Panc1 (cell line): Measurements from ENCODE around the gene PDLIM4. TPM values are rescaled to one million over a fixed set of nuclear protein-coding genes. Genes with fewer than 3 reads are reported as not detected.

Experiments used
- ATAC-seq: fragments of 200-7000 bp; cut with Tn5 transposase; 2 replicates; pipeline ENCODE4 v1.9.1; 2020; ENCODE audit warnings: mild to moderate bottlenecking, moderate library complexity
- BruUV-seq: library from RNA; stranded (reverse); fragments of 400-500 nt; replicated peaks from 2 replicates; lab custom pipeline; 2021; lab: Mats Ljungman, UMichigan
- CTCF ChIA-PET: fragments of 300-600 bp; sonication (Branson Sonifier 250); formaldehyde crosslinking; loops from one replicate; lab custom pipeline; 2022; ENCODE audit warnings: antibody characterized with exemption; lab: Charles Lee
- POLR2A ChIA-PET: fragments of 300-600 bp; sonication (Branson Sonifier 250); formaldehyde crosslinking; loops from one replicate; lab custom pipeline; 2022; ENCODE audit warnings: antibody characterized with exemption; lab: Charles Lee
- DNase-seq: peaks from one replicate; pipeline ENCODE4 v3.0.0-alpha.2; 2010; ENCODE audit warnings: low read depth, low spot score
- H3K27ac ChIP-seq: 2 replicates; pipeline ENCODE4 v1.5.1; 2011; ENCODE audit warnings: mild to moderate bottlenecking, low read length, inconsistent platforms
- H3K27me3 ChIP-seq: fragments of 200-500 bp; sonication (Bioruptor generic); 2 replicates; pipeline ENCODE4 v1.6.0; 2014; ENCODE audit warnings: low read length, inconsistent platforms; ENCODE audit not compliant: control insufficient read depth, insufficient read depth
- H3K36me3 ChIP-seq: fragments of 200-500 bp; sonication (Bioruptor generic); 2 replicates; pipeline ENCODE4 v1.5.1; 2014; ENCODE audit warnings: inconsistent platforms, mild to moderate bottlenecking, low read length, moderate library complexity; ENCODE audit not compliant: control insufficient read depth, insufficient read depth
- H3K4me1 ChIP-seq: 2 replicates; pipeline ENCODE4 v1.5.1; 2011; ENCODE audit warnings: inconsistent platforms, mild to moderate bottlenecking, low read length, moderate library complexity; ENCODE audit not compliant: control insufficient read depth, insufficient read depth
- H3K4me3 ChIP-seq, 2 experiments: 2 replicates each; pipeline ENCODE4 v1.5.1; 2011 to 2012; ENCODE audit warnings: low read depth in 2 of 2, low read length in 2 of 2, mild to moderate bottlenecking in 2 of 2, inconsistent platforms in 1 of 2, moderate library complexity in 1 of 2
- H3K9me3 ChIP-seq: fragments of 200-500 bp; sonication (Bioruptor generic); 2 replicates; pipeline ENCODE4 v1.5.1; 2014; ENCODE audit warnings: low read depth, mild to moderate bottlenecking, inconsistent platforms, low read length, moderate library complexity; ENCODE audit not compliant: control insufficient read depth, insufficient read depth
- POLR2AphosphoS5 ChIP-seq: IDR thresholded peaks from 2 replicates; pipeline ENCODE4 v1.6.1; 2012; ENCODE audit warnings: mild to moderate bottlenecking, low read depth, low read length, moderate library complexity
- SIN3A ChIP-seq: IDR thresholded peaks from 2 replicates; pipeline ENCODE4 v1.6.1; 2012; ENCODE audit warnings: low read depth, mild to moderate bottlenecking, low read length, moderate library complexity, borderline replicate concordance; ENCODE audit not compliant: insufficient read depth
- TCF7L2 ChIP-seq: IDR thresholded peaks from 2 replicates; pipeline ENCODE4 v1.6.1; 2011; ENCODE audit warnings: mild to moderate bottlenecking, low read depth, low read length, inconsistent platforms
- in situ Hi-C: cut with HindIII; loops from 2 replicates; pipeline ENCODE4 v1.10.0; 2016; ENCODE audit warnings: low sequenced_read_pairs, low pct_unique_long_range_greater_than_20kb
- intact Hi-C: fragments of 100-400 bp; cut with micrococcal nuclease; formaldehyde crosslinking; loops from one replicate; pipeline ENCODE4 v1.10.0; 2022; ENCODE audit not compliant: unreplicated experiment
- total RNA-seq: library from RNA; stranded (reverse); gene quantifications from one replicate; pipeline ENCODE4 v1.2.1, GENCODE V29; 2021; ENCODE audit not compliant: unreplicated experiment
- TF ChIP-seq, protein P1 (sequence below), 2 experiments: IDR thresholded peaks; 2 replicates each; pipeline ENCODE4 v1.6.1; 2011 to 2012; ENCODE audit warnings: low read depth in 2 of 2, control low read depth in 1 of 2, low read length in 1 of 2, mild to moderate bottlenecking in 1 of 2, moderate library complexity in 1 of 2; ENCODE audit not compliant: insufficient read depth in 1 of 2
- TF ChIP-seq, protein P2 (sequence below): fragments of 450-650 bp; IDR thresholded peaks from 2 replicates; pipeline ENCODE4 v1.5.1; 2017; ENCODE audit warnings: mild to moderate bottlenecking

PDLIM4 gene
- total RNA-seq, 1 experiment from 2014 or later, result 9.9 TPM

DNA sequence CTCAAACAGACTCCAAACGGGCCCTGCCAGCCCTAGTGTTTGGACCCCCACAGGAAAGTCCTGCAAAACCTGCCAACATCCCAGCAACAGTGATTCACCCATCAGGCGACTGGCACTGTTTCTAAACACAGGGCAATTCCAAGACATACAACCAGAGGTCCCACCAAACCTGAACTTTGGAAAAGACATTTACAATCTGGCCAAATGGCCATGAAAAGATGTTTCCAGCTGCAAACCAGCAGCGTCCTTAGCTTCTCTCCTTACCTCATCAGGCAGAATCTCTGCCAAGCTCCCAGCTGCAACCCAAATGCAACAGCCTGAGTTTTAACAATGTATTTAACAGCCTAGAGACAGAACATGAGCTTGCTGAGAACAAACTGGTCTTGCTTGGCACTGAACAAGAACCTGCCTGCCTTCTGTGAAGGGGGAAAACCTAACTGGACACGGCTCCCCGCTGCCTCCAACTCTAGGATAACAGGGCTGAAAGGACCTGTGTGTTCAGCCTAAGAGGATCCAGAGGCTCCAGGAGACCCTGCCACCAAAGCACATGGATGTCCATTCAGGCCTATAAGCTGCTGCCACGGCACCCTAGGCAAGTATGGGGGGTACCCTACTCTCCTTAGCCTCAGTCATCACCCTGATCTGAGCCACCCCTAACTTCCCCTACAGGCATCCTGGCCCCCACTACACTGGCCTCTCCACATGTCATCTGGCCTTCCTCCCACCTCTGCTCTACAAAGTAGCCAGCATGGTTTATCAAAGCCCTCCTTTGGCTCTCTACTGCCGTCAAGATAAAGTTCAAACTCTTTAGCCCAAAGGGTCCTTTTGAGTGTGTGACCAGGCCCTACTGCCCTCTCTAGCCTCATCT is 35.5 kb upstream of the PDLIM4 start:
- no peaks in the 10 kb centered on the region for H3K27me3 ChIP-seq
- H3K4me1 ChIP-seq, result no peaks in the 10 kb centered on the region
- CTCF ChIA-PET, result no interaction called here
- BruUV-seq, result no TSS peak
- POLR2A ChIA-PET, result no interaction called here
- in situ Hi-C loops (no loop called here), intact Hi-C loops (no loop called here)
- no peaks in the 10 kb centered on the region for H3K9me3 ChIP-seq
- TF ChIP-seq, protein P1, sequence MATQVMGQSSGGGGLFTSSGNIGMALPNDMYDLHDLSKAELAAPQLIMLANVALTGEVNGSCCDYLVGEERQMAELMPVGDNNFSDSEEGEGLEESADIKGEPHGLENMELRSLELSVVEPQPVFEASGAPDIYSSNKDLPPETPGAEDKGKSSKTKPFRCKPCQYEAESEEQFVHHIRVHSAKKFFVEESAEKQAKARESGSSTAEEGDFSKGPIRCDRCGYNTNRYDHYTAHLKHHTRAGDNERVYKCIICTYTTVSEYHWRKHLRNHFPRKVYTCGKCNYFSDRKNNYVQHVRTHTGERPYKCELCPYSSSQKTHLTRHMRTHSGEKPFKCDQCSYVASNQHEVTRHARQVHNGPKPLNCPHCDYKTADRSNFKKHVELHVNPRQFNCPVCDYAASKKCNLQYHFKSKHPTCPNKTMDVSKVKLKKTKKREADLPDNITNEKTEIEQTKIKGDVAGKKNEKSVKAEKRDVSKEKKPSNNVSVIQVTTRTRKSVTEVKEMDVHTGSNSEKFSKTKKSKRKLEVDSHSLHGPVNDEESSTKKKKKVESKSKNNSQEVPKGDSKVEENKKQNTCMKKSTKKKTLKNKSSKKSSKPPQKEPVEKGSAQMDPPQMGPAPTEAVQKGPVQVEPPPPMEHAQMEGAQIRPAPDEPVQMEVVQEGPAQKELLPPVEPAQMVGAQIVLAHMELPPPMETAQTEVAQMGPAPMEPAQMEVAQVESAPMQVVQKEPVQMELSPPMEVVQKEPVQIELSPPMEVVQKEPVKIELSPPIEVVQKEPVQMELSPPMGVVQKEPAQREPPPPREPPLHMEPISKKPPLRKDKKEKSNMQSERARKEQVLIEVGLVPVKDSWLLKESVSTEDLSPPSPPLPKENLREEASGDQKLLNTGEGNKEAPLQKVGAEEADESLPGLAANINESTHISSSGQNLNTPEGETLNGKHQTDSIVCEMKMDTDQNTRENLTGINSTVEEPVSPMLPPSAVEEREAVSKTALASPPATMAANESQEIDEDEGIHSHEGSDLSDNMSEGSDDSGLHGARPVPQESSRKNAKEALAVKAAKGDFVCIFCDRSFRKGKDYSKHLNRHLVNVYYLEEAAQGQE (IDR thresholded peaks at IDR 0.05; ENCODE audit: insufficient read depth in 1 of 2, low read depth in 2 of 2, low read length in 1 of 2), result no peak
- TF ChIP-seq POLR2AphosphoS5 (no peak), TCF7L2 (no peak), SIN3A (no peak)
- TF ChIP-seq, protein P2, sequence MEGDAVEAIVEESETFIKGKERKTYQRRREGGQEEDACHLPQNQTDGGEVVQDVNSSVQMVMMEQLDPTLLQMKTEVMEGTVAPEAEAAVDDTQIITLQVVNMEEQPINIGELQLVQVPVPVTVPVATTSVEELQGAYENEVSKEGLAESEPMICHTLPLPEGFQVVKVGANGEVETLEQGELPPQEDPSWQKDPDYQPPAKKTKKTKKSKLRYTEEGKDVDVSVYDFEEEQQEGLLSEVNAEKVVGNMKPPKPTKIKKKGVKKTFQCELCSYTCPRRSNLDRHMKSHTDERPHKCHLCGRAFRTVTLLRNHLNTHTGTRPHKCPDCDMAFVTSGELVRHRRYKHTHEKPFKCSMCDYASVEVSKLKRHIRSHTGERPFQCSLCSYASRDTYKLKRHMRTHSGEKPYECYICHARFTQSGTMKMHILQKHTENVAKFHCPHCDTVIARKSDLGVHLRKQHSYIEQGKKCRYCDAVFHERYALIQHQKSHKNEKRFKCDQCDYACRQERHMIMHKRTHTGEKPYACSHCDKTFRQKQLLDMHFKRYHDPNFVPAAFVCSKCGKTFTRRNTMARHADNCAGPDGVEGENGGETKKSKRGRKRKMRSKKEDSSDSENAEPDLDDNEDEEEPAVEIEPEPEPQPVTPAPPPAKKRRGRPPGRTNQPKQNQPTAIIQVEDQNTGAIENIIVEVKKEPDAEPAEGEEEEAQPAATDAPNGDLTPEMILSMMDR, result no peak
- no peaks in the 10 kb centered on the region for H3K36me3 ChIP-seq
- no peak overlapping the region for H3K4me3 ChIP-seq
- no peak overlapping the region for H3K27ac ChIP-seq
- ATAC-seq (no peak), DNase-seq (no peak)

DNA sequence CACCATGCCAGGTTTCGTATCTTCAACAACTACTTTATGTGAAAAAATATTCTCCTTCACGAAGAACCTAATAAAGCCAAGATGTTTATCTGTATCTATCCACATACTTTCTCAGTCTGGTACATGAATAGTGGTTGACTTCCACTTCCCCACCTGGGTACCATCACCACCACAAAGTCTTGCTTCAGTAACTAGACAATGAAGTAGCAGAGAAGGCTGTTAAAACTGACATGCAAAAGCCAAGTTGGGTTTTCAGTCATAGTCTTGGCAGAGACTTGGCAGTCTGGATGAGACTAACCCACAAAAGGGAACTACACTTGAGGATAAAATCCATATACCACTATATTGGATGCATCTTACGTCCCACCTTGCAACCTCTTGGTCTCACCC is 34.9 kb upstream of the PDLIM4 start:
- TF ChIP-seq SIN3A (no peak), TCF7L2 (no peak), POLR2AphosphoS5 (no peak)
- TF ChIP-seq, protein P1 (IDR thresholded peaks at IDR 0.05; ENCODE audit: insufficient read depth in 1 of 2, low read depth in 2 of 2, low read length in 1 of 2), result no peak
- TF ChIP-seq, protein P2, result no peak
- H3K9me3 ChIP-seq, result no peaks in the 10 kb centered on the region
- POLR2A ChIA-PET, result no interaction called here
- H3K27me3 ChIP-seq, result no peaks in the 10 kb centered on the region
- H3K36me3 ChIP-seq, result no peaks in the 10 kb centered on the region
- no peak for ATAC-seq
- no peak overlapping the region for H3K4me3 ChIP-seq
- CTCF ChIA-PET, result no interaction called here
- intact Hi-C loops, result no loop called here
- H3K4me1 ChIP-seq, result no peaks in the 10 kb centered on the region
- in situ Hi-C loops, result no loop called here
- no peak for DNase-seq
- no peak overlapping the region for H3K27ac ChIP-seq
- BruUV-seq, result no TSS peak
